Panc1 (cell line): Measurements from ENCODE around the gene METTL27. TPM values are rescaled to one million over a fixed set of nuclear protein-coding genes. Genes with fewer than 3 reads are reported as not detected.

Experiments
- ATAC-seq: fragments of 200-7000 bp; cut with Tn5 transposase; 2 replicates; pipeline ENCODE4 v1.9.1; 2020; ENCODE audit warnings: mild to moderate bottlenecking, moderate library complexity
- BruUV-seq: library from RNA; stranded (reverse); fragments of 400-500 nt; replicated peaks from 2 replicates; lab custom pipeline; 2021; lab: Mats Ljungman, UMichigan
- CTCF ChIA-PET: fragments of 300-600 bp; sonication (Branson Sonifier 250); formaldehyde crosslinking; loops from one replicate; lab custom pipeline; 2022; ENCODE audit warnings: antibody characterized with exemption; lab: Charles Lee
- POLR2A ChIA-PET: fragments of 300-600 bp; sonication (Branson Sonifier 250); formaldehyde crosslinking; loops from one replicate; lab custom pipeline; 2022; ENCODE audit warnings: antibody characterized with exemption; lab: Charles Lee
- DNase-seq: peaks from one replicate; pipeline ENCODE4 v3.0.0-alpha.2; 2010; ENCODE audit warnings: low read depth, low spot score
- H3K27ac ChIP-seq: 2 replicates; pipeline ENCODE4 v1.5.1; 2011; ENCODE audit warnings: mild to moderate bottlenecking, low read length, inconsistent platforms
- H3K27me3 ChIP-seq: fragments of 200-500 bp; sonication (Bioruptor generic); 2 replicates; pipeline ENCODE4 v1.6.0; 2014; ENCODE audit warnings: low read length, inconsistent platforms; ENCODE audit not compliant: control insufficient read depth, insufficient read depth
- H3K36me3 ChIP-seq: fragments of 200-500 bp; sonication (Bioruptor generic); 2 replicates; pipeline ENCODE4 v1.5.1; 2014; ENCODE audit warnings: inconsistent platforms, mild to moderate bottlenecking, low read length, moderate library complexity; ENCODE audit not compliant: control insufficient read depth, insufficient read depth
- H3K4me1 ChIP-seq: 2 replicates; pipeline ENCODE4 v1.5.1; 2011; ENCODE audit warnings: inconsistent platforms, mild to moderate bottlenecking, low read length, moderate library complexity; ENCODE audit not compliant: control insufficient read depth, insufficient read depth
- H3K4me3 ChIP-seq, 2 experiments: 2 replicates each; pipeline ENCODE4 v1.5.1; 2011 to 2012; ENCODE audit warnings: low read depth in 2 of 2, low read length in 2 of 2, mild to moderate bottlenecking in 2 of 2, inconsistent platforms in 1 of 2, moderate library complexity in 1 of 2
- H3K9me3 ChIP-seq: fragments of 200-500 bp; sonication (Bioruptor generic); 2 replicates; pipeline ENCODE4 v1.5.1; 2014; ENCODE audit warnings: low read depth, mild to moderate bottlenecking, inconsistent platforms, low read length, moderate library complexity; ENCODE audit not compliant: control insufficient read depth, insufficient read depth
- CTCF ChIP-seq: fragments of 450-650 bp; IDR thresholded peaks from 2 replicates; pipeline ENCODE4 v1.5.1; 2017; ENCODE audit warnings: mild to moderate bottlenecking
- POLR2AphosphoS5 ChIP-seq: IDR thresholded peaks from 2 replicates; pipeline ENCODE4 v1.6.1; 2012; ENCODE audit warnings: mild to moderate bottlenecking, low read depth, low read length, moderate library complexity
- SIN3A ChIP-seq: IDR thresholded peaks from 2 replicates; pipeline ENCODE4 v1.6.1; 2012; ENCODE audit warnings: low read depth, mild to moderate bottlenecking, low read length, moderate library complexity, borderline replicate concordance; ENCODE audit not compliant: insufficient read depth
- TCF7L2 ChIP-seq: IDR thresholded peaks from 2 replicates; pipeline ENCODE4 v1.6.1; 2011; ENCODE audit warnings: mild to moderate bottlenecking, low read depth, low read length, inconsistent platforms
- in situ Hi-C: cut with HindIII; loops from 2 replicates; pipeline ENCODE4 v1.10.0; 2016; ENCODE audit warnings: low sequenced_read_pairs, low pct_unique_long_range_greater_than_20kb
- intact Hi-C: fragments of 100-400 bp; cut with micrococcal nuclease; formaldehyde crosslinking; loops from one replicate; pipeline ENCODE4 v1.10.0; 2022; ENCODE audit not compliant: unreplicated experiment
- total RNA-seq: library from RNA; stranded (reverse); gene quantifications from one replicate; pipeline ENCODE4 v1.2.1, GENCODE V29; 2021; ENCODE audit not compliant: unreplicated experiment
- TF ChIP-seq, protein P1 (sequence below), 2 experiments: IDR thresholded peaks; 2 replicates each; pipeline ENCODE4 v1.6.1; 2011 to 2012; ENCODE audit warnings: low read depth in 2 of 2, control low read depth in 1 of 2, low read length in 1 of 2, mild to moderate bottlenecking in 1 of 2, moderate library complexity in 1 of 2; ENCODE audit not compliant: insufficient read depth in 1 of 2

Gene METTL27
- total RNA-seq, 1 experiment from 2014 or later: 3.4 TPM

GRCh38 chr7:73844848-73845460 lies 2.6 kb upstream of the METTL27 start:
- intact Hi-C loops: no loop called here
- Histone ChIP-seq H3K9me3 (no peaks in the 10 kb centered on the region), H3K36me3 (no peaks in the 10 kb centered on the region; the same call in 1 of the 2 replicates), H3K27ac (peak overlapping the region; percentile 31; the same call in 1 of the 2 replicates), H3K4me1 (peaks cover 17% of the 10 kb centered on the region), H3K27me3 (no peaks in the 10 kb centered on the region), H3K4me3 (no peak overlapping the region)
- ChIA-PET POLR2A (no interaction called here), CTCF (no interaction called here)
- BruUV-seq: no TSS peak
- DNase-seq: no peak
- in situ Hi-C loops: no loop called here
- TF ChIP-seq SIN3A (no peak), POLR2AphosphoS5 (no peak), CTCF (no peak), TCF7L2 (no peak)
- TF ChIP-seq, protein P1, sequence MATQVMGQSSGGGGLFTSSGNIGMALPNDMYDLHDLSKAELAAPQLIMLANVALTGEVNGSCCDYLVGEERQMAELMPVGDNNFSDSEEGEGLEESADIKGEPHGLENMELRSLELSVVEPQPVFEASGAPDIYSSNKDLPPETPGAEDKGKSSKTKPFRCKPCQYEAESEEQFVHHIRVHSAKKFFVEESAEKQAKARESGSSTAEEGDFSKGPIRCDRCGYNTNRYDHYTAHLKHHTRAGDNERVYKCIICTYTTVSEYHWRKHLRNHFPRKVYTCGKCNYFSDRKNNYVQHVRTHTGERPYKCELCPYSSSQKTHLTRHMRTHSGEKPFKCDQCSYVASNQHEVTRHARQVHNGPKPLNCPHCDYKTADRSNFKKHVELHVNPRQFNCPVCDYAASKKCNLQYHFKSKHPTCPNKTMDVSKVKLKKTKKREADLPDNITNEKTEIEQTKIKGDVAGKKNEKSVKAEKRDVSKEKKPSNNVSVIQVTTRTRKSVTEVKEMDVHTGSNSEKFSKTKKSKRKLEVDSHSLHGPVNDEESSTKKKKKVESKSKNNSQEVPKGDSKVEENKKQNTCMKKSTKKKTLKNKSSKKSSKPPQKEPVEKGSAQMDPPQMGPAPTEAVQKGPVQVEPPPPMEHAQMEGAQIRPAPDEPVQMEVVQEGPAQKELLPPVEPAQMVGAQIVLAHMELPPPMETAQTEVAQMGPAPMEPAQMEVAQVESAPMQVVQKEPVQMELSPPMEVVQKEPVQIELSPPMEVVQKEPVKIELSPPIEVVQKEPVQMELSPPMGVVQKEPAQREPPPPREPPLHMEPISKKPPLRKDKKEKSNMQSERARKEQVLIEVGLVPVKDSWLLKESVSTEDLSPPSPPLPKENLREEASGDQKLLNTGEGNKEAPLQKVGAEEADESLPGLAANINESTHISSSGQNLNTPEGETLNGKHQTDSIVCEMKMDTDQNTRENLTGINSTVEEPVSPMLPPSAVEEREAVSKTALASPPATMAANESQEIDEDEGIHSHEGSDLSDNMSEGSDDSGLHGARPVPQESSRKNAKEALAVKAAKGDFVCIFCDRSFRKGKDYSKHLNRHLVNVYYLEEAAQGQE (IDR thresholded peaks at IDR 0.05; ENCODE audit: insufficient read depth in 1 of 2, low read depth in 2 of 2, low read length in 1 of 2): no peak
- no peak for ATAC-seq

DNA sequence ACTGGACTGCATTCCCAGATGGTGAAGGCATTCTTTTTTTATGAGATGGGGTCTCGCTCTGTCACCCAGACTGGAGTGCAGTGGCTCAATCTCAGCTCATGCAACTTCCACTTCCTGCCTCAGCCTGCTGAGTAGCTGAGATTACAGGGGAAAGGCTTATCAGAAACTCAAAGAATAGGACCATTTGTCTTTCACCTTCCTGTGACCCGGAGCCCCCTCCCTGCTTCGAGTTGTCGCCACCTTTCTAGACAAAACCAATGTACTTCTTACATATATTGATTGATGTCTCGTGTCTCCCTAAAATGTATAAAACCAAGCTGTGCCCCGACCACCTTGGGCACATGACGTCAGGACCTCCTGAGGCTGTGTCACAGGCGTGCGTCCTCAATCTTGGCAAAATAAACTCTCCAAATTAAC lies 1.8 kb upstream of the METTL27 start:
- no TSS peak for BruUV-seq
- no peak overlapping the region for H3K27ac ChIP-seq
- no peaks in the 10 kb centered on the region; the same call in 1 of the 2 replicates for H3K36me3 ChIP-seq
- CTCF ChIA-PET: interaction anchor here (0.5 kb wide), 1 partner anchor 29 kb away, joined by 6 read pairs; no protein-coding TSS in a partner anchor
- DNase-seq: no peak
- in situ Hi-C loops (no loop called here), intact Hi-C loops (no loop called here)
- no peak overlapping the region for H3K4me3 ChIP-seq
- ATAC-seq: no peak
- POLR2A ChIA-PET: interaction anchor here (0.5 kb wide), 1 partner anchor 139 kb away, joined by 4 read pairs; no protein-coding TSS in a partner anchor
- H3K27me3 ChIP-seq: no peaks in the 10 kb centered on the region
- TF ChIP-seq CTCF (no peak), POLR2AphosphoS5 (no peak), SIN3A (no peak), TCF7L2 (no peak)
- TF ChIP-seq, protein P1 (IDR thresholded peaks at IDR 0.05; ENCODE audit: insufficient read depth in 1 of 2, low read depth in 2 of 2, low read length in 1 of 2): no peak
- H3K9me3 ChIP-seq: no peaks in the 10 kb centered on the region
- peaks cover 17% of the 10 kb centered on the region for H3K4me1 ChIP-seq
